Heart left ventricle (tissue), 13 donors: ENCODE data around the gene RYR3.

Experiments
- POLR2A ChIP-seq, 2 donors: fragments of 450-650 bp; IDR thresholded peaks; one replicate each; pipeline ENCODE4 v1.6.1; 2017; ENCODE audit warnings: antibody characterized with exemption in 2 of 2, mild to moderate bottlenecking in 2 of 2, moderate library complexity in 2 of 2
- TF ChIP-seq, protein P1 (sequence below), 12 donors: fragments of 200-600 bp; sonication (generic) in 4 of 12; IDR thresholded peaks; one replicate each; pipeline versions ENCODE4 v1.5.0 to v1.8.0; 2018 to 2022; ENCODE audit warnings: antibody characterized with exemption in 12 of 12, mild to moderate bottlenecking in 5 of 12
- donor health status: ischemic (EF 13 %, LVEDD 7.1; RV severe dilation, severe dysfunction).
- donor health status: DM: no; HTN: yes; CAD: no.
- donor health status: DM: no; HTN: no; CAD: no.
- donor health status: ischemic (EF 25% LVEDD 6.9; RV normal size, moderate dysfunction).
- donor health status: ischemic (EF 25% LVEDD 5.7; RV mildly dilated, moderate dysfunction).
- donor health status: ischemic (EF 35%, LVEDD 5.7; RV mildly dilated, moderate dysfunction).
- donor health status: nonischemic (EF 11% LVEDD 7.7; RV severe dilation, severe dysfunction).
- donor health status: DM: yes; HTN: yes; CAD: no.
- donor health status: PGD.
- donor health status: ischemic (EF 29% LVEDD 5.4; RV normal size, mild dysfunction).
- donor health status: nonischemic (EF 23%, LVEDD 6.1; RV moderate dilation, normal function).

GRCh38 chr15:33844597-33844996, 533.8 kb downstream of the RYR3 start:
- TF ChIP-seq, protein P1, sequence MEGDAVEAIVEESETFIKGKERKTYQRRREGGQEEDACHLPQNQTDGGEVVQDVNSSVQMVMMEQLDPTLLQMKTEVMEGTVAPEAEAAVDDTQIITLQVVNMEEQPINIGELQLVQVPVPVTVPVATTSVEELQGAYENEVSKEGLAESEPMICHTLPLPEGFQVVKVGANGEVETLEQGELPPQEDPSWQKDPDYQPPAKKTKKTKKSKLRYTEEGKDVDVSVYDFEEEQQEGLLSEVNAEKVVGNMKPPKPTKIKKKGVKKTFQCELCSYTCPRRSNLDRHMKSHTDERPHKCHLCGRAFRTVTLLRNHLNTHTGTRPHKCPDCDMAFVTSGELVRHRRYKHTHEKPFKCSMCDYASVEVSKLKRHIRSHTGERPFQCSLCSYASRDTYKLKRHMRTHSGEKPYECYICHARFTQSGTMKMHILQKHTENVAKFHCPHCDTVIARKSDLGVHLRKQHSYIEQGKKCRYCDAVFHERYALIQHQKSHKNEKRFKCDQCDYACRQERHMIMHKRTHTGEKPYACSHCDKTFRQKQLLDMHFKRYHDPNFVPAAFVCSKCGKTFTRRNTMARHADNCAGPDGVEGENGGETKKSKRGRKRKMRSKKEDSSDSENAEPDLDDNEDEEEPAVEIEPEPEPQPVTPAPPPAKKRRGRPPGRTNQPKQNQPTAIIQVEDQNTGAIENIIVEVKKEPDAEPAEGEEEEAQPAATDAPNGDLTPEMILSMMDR (IDR thresholded peaks at IDR 0.05), result no peak
- TF ChIP-seq POLR2A (IDR thresholded peaks at IDR 0.05), result no peak
